HepG2 (cell line): ENCODE results near the gene DENND2D. TPM values are rescaled to one million over a fixed set of nuclear protein-coding genes. Genes with fewer than 3 reads are reported as not detected.

Experiments
- ATAC-seq: fragments of 200-7000 bp; cut with Tn5 transposase; 3 replicates; pipeline ENCODE4 v1.9.1; 2020; ENCODE audit warnings: mild to moderate bottlenecking, moderate library complexity
- BruUV-seq: library from RNA; stranded (reverse); fragments of 400-500 nt; replicated peaks from 2 replicates; lab custom pipeline; 2021; lab: Mats Ljungman, UMichigan
- CTCF ChIA-PET: fragments of 300-600 bp; formaldehyde crosslinking; extraction: SDS; loops from one replicate; lab custom pipeline; 2021; ENCODE audit warnings: low total read pairs, inconsistent platforms, low intra/inter-chr PET ratio; lab: Yijun Ruan, JAX
- POLR2A ChIA-PET: fragments of 350-600 bp; sonication (Branson Sonifier 250); formaldehyde crosslinking; loops from one replicate; lab custom pipeline; 2020; ENCODE audit warnings: antibody characterized with exemption, inconsistent platforms; lab: Yijun Ruan, JAX
- DNase-seq: peaks from one replicate; pipeline ENCODE4 v3.0.0-alpha.2; 2015; ENCODE audit warnings: low spot score
- FAIRE-seq: peaks from 3 replicates; lab custom pipeline; 2011; peaks lifted over from hg19 to GRCh38; lab: Jason Lieb, UNC
- H2AFZ ChIP-seq: one replicate; pipeline ENCODE4 v1.6.1; 2011; ENCODE audit warnings: low read length, inconsistent platforms
- H3K27ac ChIP-seq: fragments of 300-600 bp; 3 replicates; pipeline ENCODE4 v1.8.0; 2011; ENCODE audit warnings: mixed run types, mild to moderate bottlenecking, mixed read lengths, low read length, inconsistent platforms; ENCODE audit not compliant: insufficient read depth; ENCODE audit errors: extremely low read length
- H3K27me3 ChIP-seq, 2 experiments: fragments of 200-600 bp in 1 of 2; 2 replicates in 1 of 2; 3 replicates in 1 of 2; pipeline versions ENCODE4 v1.6.0 to v1.8.0; 2011; ENCODE audit warnings: low read length in 2 of 2, mild to moderate bottlenecking in 2 of 2, moderate library complexity in 2 of 2, inconsistent platforms in 1 of 2; ENCODE audit not compliant: insufficient read depth in 2 of 2, control insufficient read depth in 1 of 2
- H3K36me3 ChIP-seq, 2 experiments: fragments of 200-600 bp in 1 of 2; replicated peaks in 1 of 2; 2 replicates in 1 of 2; 3 replicates in 1 of 2; pipeline versions ENCODE4 v1.5.1 to v1.8.0; 2011; ENCODE audit warnings: low read length in 2 of 2, inconsistent platforms in 1 of 2; ENCODE audit not compliant: insufficient read depth in 2 of 2, control insufficient read depth in 1 of 2
- H3K4me1 ChIP-seq: 2 replicates; pipeline ENCODE4 v1.5.1; 2012; ENCODE audit warnings: low read length, inconsistent platforms; ENCODE audit not compliant: insufficient read depth
- H3K4me2 ChIP-seq: 2 replicates; pipeline ENCODE4 v1.6.0; 2011; ENCODE audit warnings: low read depth, low read length, inconsistent platforms
- H3K4me3 ChIP-seq, 3 experiments: fragments of 200-600 bp in 1 of 3; sonication (generic), shearing (Covaris generic) in 1 of 3; replicated peaks in 1 of 3; 2 replicates each; pipeline ENCODE4 v1.5.1; 2011 to 2016; ENCODE audit warnings: low read length in 3 of 3, inconsistent platforms in 2 of 3, low read depth in 2 of 3, mild to moderate bottlenecking in 2 of 3, control low read depth in 1 of 3, mixed read lengths in 1 of 3; ENCODE audit not compliant: insufficient read depth in 1 of 3
- H3K79me2 ChIP-seq: one replicate; pipeline ENCODE4 v1.6.1; 2011; ENCODE audit warnings: low read length, inconsistent platforms; ENCODE audit not compliant: insufficient read depth
- H3K9ac ChIP-seq: 2 replicates; pipeline ENCODE4 v1.6.0; 2011; ENCODE audit warnings: mild to moderate bottlenecking, low read depth, low read length, inconsistent platforms; ENCODE audit not compliant: insufficient read depth
- H3K9me3 ChIP-seq: 2 replicates; pipeline ENCODE4 v1.5.1; 2012; ENCODE audit warnings: mild to moderate bottlenecking, low read length
- H4K20me1 ChIP-seq: 2 replicates; pipeline ENCODE4 v1.6.0; 2011; ENCODE audit warnings: inconsistent platforms, mild to moderate bottlenecking, low read length, moderate library complexity; ENCODE audit not compliant: insufficient read depth
- AHR ChIP-seq: IDR thresholded peaks from 2 replicates; pipeline ENCODE4 v1.6.1; 2018; ENCODE audit warnings: missing genetic modification reagents, missing compliant biosample characterization
- GPN1 ChIP-seq: sonication (generic); formaldehyde crosslinking; IDR thresholded peaks from 2 replicates; pipeline ENCODE4 v1.5.1; 2020; ENCODE audit warnings: missing genetic modification reagents, borderline replicate concordance
- HMG20B ChIP-seq: conservative IDR thresholded peaks from 2 replicates; pipeline ENCODE4 v1.6.1; 2016; ENCODE audit warnings: missing genetic modification reagents, missing compliant biosample characterization
- HNF4A ChIP-seq: sonication (generic); formaldehyde crosslinking; IDR thresholded peaks from 2 replicates; pipeline ENCODE4 v1.4.0; 2020; ENCODE audit warnings: missing genetic modification reagents
- KAT8 ChIP-seq: IDR thresholded peaks from 2 replicates; pipeline ENCODE4 v1.6.1; 2016; ENCODE audit warnings: missing genetic modification reagents, missing compliant biosample characterization
- NFYB ChIP-seq: sonication (generic); formaldehyde crosslinking; IDR thresholded peaks from 2 replicates; pipeline ENCODE4 v1.4.0; 2020; ENCODE audit warnings: missing genetic modification reagents
- PHF8 ChIP-seq: sonication (generic); formaldehyde crosslinking; IDR thresholded peaks from 2 replicates; pipeline ENCODE4 v1.5.0; 2020; ENCODE audit warnings: missing genetic modification reagents
- SP5 ChIP-seq: IDR thresholded peaks from 2 replicates; pipeline ENCODE4 v1.6.1; 2016; ENCODE audit warnings: low read depth, borderline replicate concordance
- STAG1 ChIP-seq: sonication (generic); formaldehyde crosslinking; IDR thresholded peaks from 2 replicates; pipeline ENCODE4 v1.4.0; 2020; ENCODE audit warnings: missing genetic modification reagents
- TAF1 ChIP-seq: sonication (generic); formaldehyde crosslinking; IDR thresholded peaks from 2 replicates; pipeline ENCODE4 v1.4.0; 2020; ENCODE audit warnings: missing genetic modification reagents
- ZFP36L2 ChIP-seq: sonication (generic); formaldehyde crosslinking; IDR thresholded peaks from 2 replicates; pipeline ENCODE4 v1.4.0; 2020; ENCODE audit warnings: missing genetic modification reagents
- ZNF333 ChIP-seq: sonication (generic); formaldehyde crosslinking; IDR thresholded peaks from 2 replicates; pipeline ENCODE4 v1.4.0; 2020; ENCODE audit warnings: mild to moderate bottlenecking, missing genetic modification reagents, borderline replicate concordance
- ZNF441 ChIP-seq: sonication (generic); formaldehyde crosslinking; IDR thresholded peaks from 2 replicates; pipeline ENCODE4 v1.7.0; 2021; ENCODE audit warnings: missing genetic modification reagents, borderline replicate concordance
- ZNF562 ChIP-seq: sonication (generic); formaldehyde crosslinking; IDR thresholded peaks from 2 replicates; pipeline ENCODE4 v1.8.0; 2022; ENCODE audit warnings: missing genetic modification reagents, borderline replicate concordance
- ZNF703 ChIP-seq: sonication (generic); formaldehyde crosslinking; IDR thresholded peaks from 2 replicates; pipeline ENCODE4 v1.5.1; 2020; ENCODE audit warnings: missing genetic modification reagents, mild to moderate bottlenecking, moderate library complexity, borderline replicate concordance
- ZNF724P ChIP-seq: sonication (generic); formaldehyde crosslinking; IDR thresholded peaks from 2 replicates; pipeline ENCODE4 v1.8.0; 2022; ENCODE audit warnings: missing genetic modification reagents, borderline replicate concordance
- WGBS: methylation state at CpG from one replicate; pipeline ENCODE4 v1.1.6; 2017; ENCODE audit warnings: low lambda C conversion rate; 5-methylcytosine and 5-hydroxymethylcytosine counted together
- in situ Hi-C: cut with HindIII; loops from 2 replicates; pipeline ENCODE4 v1.10.0; 2017; ENCODE audit warnings: low pct_unique_long_range_greater_than_20kb; ENCODE audit not compliant: extremely low pct_ligation_motif_present
- intact Hi-C: fragments of 100-400 bp; cut with micrococcal nuclease; formaldehyde crosslinking; loops from one replicate; pipeline ENCODE4 v1.10.0; 2022; ENCODE audit not compliant: unreplicated experiment
- polyA plus RNA-seq, 8 experiments: library from polyadenylated mRNA; depleted of rRNA in 3 of 8; stranded (reverse) in 7 of 8; unstranded in 1 of 8; fragments of >200 nt; fragmentation: Illumina TruSeq in 4 of 8; extraction: Trizol in 4 of 8; gene quantifications; 2 replicates each; pipeline versions ENCODE4 v1.2.1 to v1.2.3, GENCODE V29; 2011 to 2016; ENCODE audit warnings: low read depth in 4 of 8, missing spikeins in 1 of 8, mixed read lengths in 1 of 8; ENCODE audit not compliant: insufficient read depth in 1 of 8
- total RNA-seq, 5 experiments: library from RNA; depleted of rRNA; stranded (reverse); fragments of >200 nt; fragmentation: Illumina TruSeq; extraction: Trizol; gene quantifications; 2 replicates each; pipeline ENCODE4 v1.2.3, GENCODE V29; 2016; ENCODE audit warnings: low read depth in 1 of 5
- TF ChIP-seq, protein P1 (sequence below): sonication (generic); formaldehyde crosslinking; IDR thresholded peaks from 2 replicates; pipeline ENCODE4 v1.5.0; 2020; ENCODE audit warnings: mild to moderate bottlenecking, missing genetic modification reagents, moderate library complexity
- TF ChIP-seq, protein P2 (sequence below): sonication (generic); formaldehyde crosslinking; IDR thresholded peaks from 2 replicates; pipeline ENCODE4 v1.5.1; 2020; ENCODE audit warnings: mild to moderate bottlenecking, moderate library complexity, missing genetic modification reagents
- TF ChIP-seq, protein P3 (sequence below): sonication (generic); formaldehyde crosslinking; IDR thresholded peaks from 2 replicates; pipeline ENCODE4 v1.4.0; 2020; ENCODE audit warnings: mild to moderate bottlenecking, missing genetic modification reagents
- TF ChIP-seq, protein P4 (sequence below): sonication (generic); formaldehyde crosslinking; IDR thresholded peaks from 2 replicates; pipeline ENCODE4 v1.8.1; 2023; ENCODE audit warnings: mild to moderate bottlenecking, missing genetic modification reagents

Gene DENND2D
- total and polyA plus RNA-seq, 2 of the 13 experiments (the other 11 are each of a cell fraction or from before 2014, with no cell fraction given) = 0.04 TPM; not detected in 1

DNA sequence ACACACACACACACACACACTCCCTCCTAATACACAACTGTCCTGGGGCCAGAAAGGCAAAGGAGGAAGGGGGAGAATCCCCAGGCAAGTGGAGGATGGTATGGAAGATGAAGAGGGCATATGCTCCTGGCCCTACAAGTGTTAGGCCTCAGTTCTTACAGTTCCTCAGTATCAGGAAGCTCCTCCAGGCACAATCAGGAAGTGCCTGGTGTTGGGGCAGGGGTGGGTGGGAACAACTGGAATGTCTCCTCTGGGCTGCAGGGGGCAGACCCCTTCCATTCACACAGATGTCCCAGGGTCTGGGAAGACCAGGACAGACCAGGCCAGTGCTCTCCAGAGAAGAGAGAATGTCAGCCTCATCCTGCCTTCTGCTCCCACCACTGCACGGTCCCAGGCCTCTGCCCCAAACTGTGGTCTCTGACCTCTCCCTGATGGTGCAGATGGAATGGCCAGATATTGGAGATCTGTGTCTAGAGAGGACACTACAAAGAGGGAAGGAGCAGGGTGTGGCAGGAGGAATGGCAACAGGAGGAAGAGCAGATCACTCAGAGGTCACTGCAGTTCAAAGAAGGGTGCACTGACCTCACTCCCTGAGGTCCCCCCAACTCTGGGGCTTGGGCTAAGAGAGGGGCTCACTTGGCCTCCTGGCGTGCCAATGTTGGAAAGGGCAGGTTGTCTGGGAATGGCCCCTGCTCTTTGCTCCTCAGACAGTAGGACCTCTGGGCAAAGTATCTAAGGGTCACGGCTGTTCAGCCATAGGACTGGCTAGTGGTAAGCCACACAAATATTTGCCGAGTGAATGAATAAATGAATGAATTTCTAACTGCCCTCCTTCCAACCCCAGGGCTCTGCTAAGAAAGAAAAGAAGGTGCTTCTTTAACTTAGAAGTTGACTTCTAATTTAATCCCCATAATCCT lies 2.5 kb upstream of the DENND2D start:
- Histone ChIP-seq H3K27ac (no peak overlapping the region), H3K9ac (no peak overlapping the region), H2AFZ (no peak overlapping the region), H3K79me2 (no peaks in the 10 kb centered on the region), H4K20me1 (no peaks in the 10 kb centered on the region), H3K4me1 (peaks cover 71% of the 10 kb centered on the region), H3K4me3 (no peak overlapping the region), H3K36me3 (no peaks in the 10 kb centered on the region), H3K9me3 (no peaks in the 10 kb centered on the region), H3K4me2 (peak overlapping the region; percentile 55; the same call in 1 of the 2 replicates), H3K27me3 (no peaks in the 10 kb centered on the region)
- intact Hi-C loops (no loop called here), in situ Hi-C loops (no loop called here)
- no TSS peak for BruUV-seq
- DNase-seq (peak; percentile 35), FAIRE-seq (no peak), ATAC-seq (peak; percentile 70)
- ChIA-PET CTCF (no interaction called here), POLR2A (no interaction called here)
- WGBS = 12% methylated on average over 3 of the region's 4 CpGs
- TF ChIP-seq KAT8 (CRISPR knock-in tag) (no peak), ZNF333 (CRISPR knock-in tag) (no peak), ZNF562 (CRISPR knock-in tag) (no peak), HNF4A (0 out of 2 replicates have a peak, but pooled peaks have one; percentile 33), GPN1 (CRISPR knock-in tag) (no peak), ZNF441 (CRISPR knock-in tag) (no peak), ZNF724P (CRISPR knock-in tag) (no peak), AHR (CRISPR knock-in tag) (no peak), ZFP36L2 (CRISPR knock-in tag) (no peak), TAF1 (CRISPR knock-in tag) (no peak), NFYB (CRISPR knock-in tag) (no peak), PHF8 (CRISPR knock-in tag) (no peak), SP5 (CRISPR knock-in tag) (no peak), STAG1 (peak; percentile 16; the same call in 1 of the 2 replicates), HMG20B (CRISPR knock-in tag) (no peak), ZNF703 (CRISPR knock-in tag) (no peak)
- TF ChIP-seq, protein P1, sequence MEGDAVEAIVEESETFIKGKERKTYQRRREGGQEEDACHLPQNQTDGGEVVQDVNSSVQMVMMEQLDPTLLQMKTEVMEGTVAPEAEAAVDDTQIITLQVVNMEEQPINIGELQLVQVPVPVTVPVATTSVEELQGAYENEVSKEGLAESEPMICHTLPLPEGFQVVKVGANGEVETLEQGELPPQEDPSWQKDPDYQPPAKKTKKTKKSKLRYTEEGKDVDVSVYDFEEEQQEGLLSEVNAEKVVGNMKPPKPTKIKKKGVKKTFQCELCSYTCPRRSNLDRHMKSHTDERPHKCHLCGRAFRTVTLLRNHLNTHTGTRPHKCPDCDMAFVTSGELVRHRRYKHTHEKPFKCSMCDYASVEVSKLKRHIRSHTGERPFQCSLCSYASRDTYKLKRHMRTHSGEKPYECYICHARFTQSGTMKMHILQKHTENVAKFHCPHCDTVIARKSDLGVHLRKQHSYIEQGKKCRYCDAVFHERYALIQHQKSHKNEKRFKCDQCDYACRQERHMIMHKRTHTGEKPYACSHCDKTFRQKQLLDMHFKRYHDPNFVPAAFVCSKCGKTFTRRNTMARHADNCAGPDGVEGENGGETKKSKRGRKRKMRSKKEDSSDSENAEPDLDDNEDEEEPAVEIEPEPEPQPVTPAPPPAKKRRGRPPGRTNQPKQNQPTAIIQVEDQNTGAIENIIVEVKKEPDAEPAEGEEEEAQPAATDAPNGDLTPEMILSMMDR (CRISPR knock-in tag) = peak; percentile 38
- TF ChIP-seq, protein P2, sequence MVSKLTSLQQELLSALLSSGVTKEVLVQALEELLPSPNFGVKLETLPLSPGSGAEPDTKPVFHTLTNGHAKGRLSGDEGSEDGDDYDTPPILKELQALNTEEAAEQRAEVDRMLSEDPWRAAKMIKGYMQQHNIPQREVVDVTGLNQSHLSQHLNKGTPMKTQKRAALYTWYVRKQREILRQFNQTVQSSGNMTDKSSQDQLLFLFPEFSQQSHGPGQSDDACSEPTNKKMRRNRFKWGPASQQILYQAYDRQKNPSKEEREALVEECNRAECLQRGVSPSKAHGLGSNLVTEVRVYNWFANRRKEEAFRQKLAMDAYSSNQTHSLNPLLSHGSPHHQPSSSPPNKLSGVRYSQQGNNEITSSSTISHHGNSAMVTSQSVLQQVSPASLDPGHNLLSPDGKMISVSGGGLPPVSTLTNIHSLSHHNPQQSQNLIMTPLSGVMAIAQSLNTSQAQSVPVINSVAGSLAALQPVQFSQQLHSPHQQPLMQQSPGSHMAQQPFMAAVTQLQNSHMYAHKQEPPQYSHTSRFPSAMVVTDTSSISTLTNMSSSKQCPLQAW = no peak
- TF ChIP-seq, protein P3, sequence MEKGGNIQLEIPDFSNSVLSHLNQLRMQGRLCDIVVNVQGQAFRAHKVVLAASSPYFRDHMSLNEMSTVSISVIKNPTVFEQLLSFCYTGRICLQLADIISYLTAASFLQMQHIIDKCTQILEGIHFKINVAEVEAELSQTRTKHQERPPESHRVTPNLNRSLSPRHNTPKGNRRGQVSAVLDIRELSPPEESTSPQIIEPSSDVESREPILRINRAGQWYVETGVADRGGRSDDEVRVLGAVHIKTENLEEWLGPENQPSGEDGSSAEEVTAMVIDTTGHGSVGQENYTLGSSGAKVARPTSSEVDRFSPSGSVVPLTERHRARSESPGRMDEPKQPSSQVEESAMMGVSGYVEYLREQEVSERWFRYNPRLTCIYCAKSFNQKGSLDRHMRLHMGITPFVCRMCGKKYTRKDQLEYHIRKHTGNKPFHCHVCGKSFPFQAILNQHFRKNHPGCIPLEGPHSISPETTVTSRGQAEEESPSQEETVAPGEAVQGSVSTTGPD (CRISPR knock-in tag) = no peak
- TF ChIP-seq, protein P4, sequence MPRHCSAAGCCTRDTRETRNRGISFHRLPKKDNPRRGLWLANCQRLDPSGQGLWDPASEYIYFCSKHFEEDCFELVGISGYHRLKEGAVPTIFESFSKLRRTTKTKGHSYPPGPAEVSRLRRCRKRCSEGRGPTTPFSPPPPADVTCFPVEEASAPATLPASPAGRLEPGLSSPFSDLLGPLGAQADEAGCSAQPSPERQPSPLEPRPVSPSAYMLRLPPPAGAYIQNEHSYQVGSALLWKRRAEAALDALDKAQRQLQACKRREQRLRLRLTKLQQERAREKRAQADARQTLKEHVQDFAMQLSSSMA (CRISPR knock-in tag) = no peak
